SK-N-DZ (cell line): ENCODE data around the gene KRAS. TPM values are rescaled to one million over a fixed set of nuclear protein-coding genes. Genes with fewer than 3 reads are reported as not detected.
"Not testable (repeated sequence)": the region's sequence is repeated elsewhere in the genome, so short reads cannot be mapped to it uniquely, and the experiment has no call there.

Experiments used
- DNase-seq: peaks from one replicate; pipeline ENCODE4 v3.0.0-alpha.2; 2015; ENCODE audit warnings: low spot score
- polyA plus RNA-seq, 2 experiments: library from polyadenylated mRNA; depleted of rRNA; stranded (reverse); fragments of >200 nt; gene quantifications; 2 replicates each; pipeline ENCODE4 v1.2.3, GENCODE V29; 2014

Gene KRAS
- 21.0 and 23.8 TPM in 2 replicates for polyA plus RNA-seq (2014; cell fraction: cytosol; rRNA removed)
- 8.8 and 9.2 TPM in 2 replicates for polyA plus RNA-seq (2014; cell fraction: nucleus; rRNA removed)

DNA sequence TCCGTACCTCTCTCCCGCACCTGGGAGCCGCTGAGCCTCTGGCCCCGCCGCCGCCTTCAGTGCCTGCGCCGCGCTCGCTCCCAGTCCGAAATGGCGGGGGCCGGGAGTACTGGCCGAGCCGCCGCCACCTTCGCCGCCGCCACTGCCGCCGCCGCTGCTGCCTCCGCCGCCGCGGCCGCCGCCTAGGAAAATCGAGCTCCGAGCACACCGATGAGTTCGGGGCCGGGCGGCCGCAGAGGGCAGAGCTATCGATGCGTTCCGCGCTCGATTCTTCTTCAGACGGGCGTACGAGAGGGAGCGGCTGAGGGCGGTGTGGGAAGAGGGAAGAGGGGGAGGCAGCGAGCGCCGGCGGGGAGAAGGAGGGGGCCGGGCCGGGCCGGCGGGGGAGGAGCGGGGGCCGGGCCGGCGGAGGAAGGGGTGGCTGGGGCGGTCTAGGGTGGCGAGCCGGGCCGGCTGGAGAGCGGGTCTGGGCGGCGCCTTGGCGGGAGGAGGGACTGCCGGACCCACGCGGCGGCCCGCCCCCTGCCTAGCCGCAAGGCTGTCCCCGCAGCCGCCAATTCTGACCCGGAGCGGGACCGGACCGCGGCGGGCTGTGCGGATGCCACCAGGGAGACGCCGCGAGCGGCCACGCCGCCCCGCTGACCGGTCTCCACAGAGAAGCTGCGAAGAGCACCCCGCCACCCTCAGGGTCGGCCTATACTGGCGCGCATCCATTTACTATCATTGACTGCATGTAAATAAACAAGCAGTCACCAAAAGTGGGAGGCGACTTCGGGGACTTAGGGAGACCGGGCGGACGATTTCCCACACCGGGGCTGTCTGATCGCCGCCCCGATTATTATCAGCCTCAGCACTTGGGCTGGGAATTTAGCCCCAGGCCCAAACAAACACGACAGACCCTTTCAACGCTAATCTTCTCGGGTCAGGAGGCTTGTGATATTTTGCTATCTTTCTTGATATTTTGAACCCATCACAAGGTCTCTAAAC lies at the start of gene KRAS:
Gene KRAS (minus strand): TSS at position 186 of the 987 bp plus-strand sequence.
- peak; percentile 98 for DNase-seq

DNA sequence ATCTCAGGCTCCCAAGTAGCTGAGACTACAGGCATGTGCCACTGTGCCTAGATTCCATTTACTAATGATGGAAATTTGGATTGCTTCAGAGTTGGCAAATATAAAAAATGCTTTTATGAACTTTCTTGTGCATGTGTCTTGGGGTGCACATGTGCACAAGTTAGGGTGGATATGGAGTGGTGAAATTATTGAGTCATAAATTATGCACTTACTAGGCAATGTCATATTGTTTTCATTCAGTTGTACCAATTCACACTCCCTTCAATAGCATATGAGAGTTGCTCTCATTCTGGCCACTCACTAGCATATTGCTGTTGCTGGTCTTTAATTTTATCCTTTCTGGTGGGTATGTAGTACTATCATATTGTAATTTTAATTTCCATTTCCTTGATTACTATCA lies 45.7 kb upstream of the KRAS start:
- no peak for DNase-seq

DNA sequence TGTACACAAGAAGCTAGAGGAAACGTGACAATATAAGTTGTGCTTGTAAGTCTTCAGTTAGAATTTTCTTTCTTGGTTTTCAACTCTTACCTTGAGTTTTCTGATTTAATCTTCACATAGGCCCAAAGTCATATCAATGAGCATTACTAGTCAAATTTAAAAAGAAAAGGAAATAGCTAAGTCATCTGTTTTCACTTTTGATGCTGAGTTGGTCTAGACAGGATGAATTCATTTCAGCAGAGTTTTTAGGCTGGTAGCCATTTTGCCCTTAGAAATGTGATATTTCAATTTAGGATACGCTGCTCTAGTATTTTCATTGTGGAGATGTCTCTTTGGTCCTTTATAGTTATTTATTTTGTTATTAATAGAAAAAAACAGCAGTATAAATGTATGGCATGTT lies 44.6 kb upstream of the KRAS start:
- DNase-seq = no peak

DNA sequence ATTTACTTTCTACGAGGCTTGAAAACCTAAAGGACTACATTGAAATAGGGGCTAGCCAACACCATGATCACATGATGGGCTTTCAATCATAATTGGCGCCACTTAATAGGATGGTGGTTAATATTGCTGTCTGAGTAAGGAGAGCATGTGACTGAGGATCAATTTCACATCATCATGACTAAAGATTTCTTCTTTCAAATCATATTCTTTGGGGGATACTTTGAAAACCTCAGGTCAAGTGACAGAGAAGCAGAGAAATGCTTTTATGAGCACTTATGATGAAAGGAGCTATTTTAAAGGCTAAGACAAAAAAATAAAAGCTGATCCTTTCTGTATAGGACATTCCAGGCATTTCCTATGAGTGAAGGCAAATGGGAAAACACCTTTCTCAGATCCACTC lies 42.9 kb upstream of the KRAS start:
- no peak for DNase-seq

DNA sequence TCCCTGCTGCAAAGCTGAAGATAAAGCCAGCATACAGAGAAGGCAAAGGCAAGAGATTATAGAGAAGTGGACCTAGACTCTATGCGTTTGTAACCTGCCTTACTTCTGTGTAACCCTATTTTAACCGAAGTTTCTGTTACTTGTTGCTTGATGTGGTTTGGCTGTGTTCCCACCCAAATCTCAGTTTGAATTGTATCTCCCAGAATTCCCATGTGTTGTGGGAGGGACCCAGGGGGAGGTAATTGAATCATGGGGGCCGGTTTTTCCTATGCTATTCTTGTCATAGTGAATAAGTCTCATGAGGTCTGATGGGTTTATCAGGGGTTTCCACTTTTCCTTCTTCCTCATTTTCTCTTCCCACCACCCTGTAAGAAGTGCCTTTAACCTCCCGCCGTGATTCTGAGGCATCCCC lies 42.1 kb upstream of the KRAS start:
- DNase-seq = not testable (repeated sequence)

DNA sequence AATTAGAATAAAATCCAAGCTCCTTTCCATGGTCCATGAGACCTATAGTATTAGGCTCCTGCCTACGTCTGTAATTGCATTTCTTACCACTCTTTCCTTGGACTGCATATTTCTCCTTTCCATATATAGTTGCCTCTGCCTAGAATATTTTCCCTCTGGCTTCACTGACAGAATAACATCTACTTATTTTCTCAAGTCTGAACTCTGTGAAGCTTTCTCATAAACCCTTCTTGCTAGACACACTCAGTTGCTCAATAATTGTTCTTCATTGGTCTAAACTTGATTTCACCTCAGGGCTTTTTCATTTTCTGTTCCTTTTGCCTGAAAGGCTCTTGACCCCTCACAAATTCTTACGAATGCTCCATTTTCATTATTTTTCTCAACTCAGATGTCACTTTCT lies 36.9 kb upstream of the KRAS start:
- DNase-seq = no peak

DNA sequence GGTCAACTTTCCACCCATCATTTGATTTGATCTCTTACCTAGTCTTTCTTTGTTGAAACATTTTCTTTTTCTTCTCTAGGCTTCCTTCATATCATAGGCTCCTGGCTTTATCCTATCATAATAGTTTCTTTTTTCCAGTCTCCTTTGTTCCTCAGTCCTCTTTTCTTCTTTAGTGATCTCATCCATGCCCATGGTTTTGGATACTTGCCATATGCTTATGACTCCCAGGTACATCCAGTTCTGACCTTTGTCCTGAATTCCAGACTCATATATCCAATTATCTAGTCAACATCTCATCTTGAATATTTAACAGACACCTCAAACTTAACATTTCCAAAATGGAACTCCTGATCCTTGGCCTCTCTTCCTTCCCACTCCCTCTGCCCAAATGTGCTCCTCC lies 36.1 kb upstream of the KRAS start:
- no peak for DNase-seq

DNA sequence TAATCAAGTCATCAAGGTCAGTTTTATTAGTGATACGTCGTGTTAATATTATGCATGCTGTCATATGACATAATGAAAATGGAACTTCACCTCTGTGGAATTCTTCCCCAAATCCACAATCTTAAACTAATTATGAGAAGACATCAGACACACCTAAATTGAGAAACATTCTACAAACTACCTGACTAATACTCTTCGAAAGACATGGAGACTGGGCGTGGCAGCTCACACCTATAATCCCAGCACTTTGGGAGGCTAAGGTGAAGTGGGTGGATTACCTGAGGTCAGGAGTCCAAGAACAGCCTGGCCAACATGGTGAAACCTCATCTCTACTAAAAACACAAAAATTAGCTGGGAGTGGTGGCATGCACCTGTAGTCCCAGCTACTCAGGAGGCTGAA lies 33.3 kb upstream of the KRAS start:
- DNase-seq = no peak

DNA sequence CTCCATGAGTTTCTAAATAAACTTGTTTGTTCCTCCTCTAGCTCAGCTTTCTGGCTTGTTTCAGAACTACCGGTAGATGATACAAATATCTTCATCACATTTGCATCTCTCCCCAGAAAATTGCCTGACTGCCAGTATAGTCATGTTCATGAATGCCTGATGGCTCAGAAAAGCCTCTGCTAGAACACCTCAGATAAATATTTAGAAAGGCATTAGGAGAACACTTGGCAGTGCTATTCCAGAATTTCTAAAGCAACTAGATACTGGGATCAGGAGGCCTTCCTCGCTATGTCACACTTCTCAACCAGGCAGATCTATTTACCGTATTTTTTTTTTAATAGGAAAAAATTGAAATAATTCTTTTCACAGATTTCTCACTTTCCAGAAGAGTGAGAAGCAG lies 32.3 kb upstream of the KRAS start:
- DNase-seq = no peak

DNA sequence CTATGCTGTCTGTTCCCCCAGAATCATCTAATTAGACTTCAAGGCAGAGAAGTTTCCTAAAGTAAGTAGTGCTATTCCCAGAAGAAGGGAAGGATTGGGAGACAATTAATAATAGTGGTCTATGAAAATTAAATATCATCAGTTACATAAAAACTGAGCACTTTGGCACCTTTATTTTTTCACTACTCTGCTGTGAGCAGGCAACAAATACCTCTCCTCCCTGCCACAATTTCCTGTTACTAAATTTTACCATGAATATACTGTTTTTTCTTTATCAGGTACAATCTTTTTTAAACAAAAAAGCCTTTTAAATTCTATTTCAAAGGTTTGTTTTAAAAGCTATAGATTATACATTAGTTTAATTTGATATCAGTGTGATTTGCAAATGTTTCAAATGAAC lies 29.4 kb upstream of the KRAS start:
- DNase-seq = no peak

DNA sequence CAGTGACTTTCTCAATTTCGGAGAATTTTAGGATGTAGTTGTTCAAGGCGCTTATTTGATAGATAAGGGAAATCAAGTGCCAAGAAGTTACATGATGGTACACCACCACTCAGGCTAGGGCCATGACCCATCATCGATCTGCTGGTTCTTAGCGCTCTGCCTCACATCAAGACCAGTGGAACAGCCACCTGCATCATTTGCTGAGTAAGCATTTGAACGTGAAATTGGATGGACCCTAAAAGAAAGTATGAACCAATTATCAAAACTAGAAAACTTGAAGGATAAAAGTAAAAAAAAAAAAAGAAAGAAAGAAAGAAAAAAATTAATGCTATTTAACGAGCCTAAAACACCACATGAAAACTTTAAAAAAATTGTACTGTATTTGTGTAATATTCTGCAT lies 27.5 kb upstream of the KRAS start:
- no peak for DNase-seq

DNA sequence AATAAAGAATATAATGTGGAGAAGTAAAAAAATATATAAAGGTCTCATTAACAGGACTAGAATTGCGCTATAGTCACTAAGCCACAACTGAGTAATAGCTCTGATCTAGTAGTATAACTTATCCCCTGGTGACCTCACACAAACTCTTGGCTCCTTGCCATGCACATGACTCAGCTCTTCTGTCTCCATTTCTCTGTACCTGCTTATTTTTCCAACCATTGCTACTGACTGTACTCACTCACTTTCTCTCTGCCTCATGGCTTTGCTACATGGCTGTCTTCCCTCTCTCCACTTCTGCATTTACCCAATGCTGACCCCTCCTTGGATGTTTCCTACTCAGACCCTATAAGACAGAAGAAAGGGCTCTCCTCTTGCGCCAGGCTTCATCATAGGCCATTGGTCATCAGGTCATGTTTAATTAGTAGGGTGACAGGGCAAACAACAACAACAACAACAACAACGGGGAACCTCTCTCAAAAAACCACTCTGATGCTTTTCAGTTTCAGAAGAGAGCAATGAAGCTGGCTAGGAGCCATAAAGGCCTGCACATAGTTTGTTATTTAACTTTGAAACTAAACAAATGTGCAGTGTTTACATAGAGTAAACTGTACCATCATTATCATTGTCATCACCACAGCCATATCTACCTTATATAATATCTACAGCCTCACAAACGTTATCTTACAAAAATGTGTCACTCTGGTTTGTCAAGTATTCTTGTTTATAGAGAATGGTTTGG lies 25.6 kb upstream of the KRAS start:
- no peak for DNase-seq

DNA sequence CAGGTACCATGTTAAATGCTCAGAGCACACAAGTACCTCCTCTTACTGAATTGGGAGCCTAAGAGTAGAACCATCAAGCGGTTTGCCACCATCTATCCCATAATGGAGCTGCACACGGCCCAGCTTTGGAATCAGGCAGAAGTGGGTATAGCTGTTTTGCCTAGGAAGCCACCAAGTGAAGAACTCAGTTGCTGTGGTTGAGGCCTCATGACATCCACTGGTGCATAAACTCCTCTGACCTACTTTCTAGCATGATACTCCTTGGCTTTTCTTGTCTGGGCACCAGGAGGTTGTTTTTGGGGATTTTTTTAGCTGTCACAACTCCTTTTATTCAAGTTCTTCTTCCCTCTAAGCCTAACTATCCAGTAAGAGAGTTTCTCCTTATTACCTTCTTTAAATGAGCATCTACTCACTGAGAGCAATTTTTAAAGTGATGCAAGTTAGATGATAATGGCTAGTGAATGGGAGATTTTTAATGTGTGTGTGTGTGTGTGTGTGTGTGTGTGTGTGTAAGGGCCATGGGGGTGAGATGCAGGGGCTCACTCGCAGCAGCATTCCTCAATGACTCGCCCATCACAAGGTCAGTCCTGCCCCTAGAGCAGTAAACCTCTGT lies 20.9 kb upstream of the KRAS start:
- DNase-seq = no peak

DNA sequence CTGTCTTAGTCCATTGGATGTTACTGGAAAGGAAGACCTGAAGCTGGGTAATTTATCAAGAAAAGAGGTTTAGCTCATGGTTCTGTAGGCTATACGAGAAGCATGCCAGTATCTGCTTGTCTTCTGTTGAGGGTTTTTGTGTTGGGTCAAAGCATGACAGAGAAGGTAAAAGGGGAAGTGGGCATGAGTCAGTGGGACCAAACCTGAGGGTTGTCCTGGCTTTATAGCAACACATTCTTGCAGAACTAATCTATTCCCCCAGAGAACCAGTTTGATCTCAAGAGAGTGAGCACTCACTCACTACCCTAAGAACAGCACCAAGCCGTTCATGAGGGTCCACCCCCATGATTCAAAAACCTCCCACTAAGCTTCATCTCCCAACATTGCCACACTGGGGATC lies 19.0 kb upstream of the KRAS start:
- DNase-seq = no peak

DNA sequence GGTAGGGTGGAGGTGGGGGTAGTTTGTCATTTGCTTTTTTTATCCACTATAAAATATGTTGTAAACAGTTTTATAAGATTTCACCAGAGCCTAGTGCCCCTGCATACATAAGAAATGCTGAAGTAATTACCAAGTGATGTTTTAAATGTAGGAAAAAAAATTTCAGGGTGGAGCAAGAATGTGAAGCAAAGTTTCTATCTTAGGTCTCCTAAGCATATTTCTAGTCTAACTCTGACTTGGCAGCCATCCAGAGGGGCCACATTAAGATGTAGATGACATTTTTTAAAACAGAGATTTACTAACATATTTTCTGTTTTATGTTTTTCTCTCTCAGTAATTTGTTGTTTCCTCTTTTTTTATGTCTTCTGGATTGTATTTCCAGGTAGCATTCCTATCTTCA lies 15.8 kb upstream of the KRAS start:
- DNase-seq = no peak

DNA sequence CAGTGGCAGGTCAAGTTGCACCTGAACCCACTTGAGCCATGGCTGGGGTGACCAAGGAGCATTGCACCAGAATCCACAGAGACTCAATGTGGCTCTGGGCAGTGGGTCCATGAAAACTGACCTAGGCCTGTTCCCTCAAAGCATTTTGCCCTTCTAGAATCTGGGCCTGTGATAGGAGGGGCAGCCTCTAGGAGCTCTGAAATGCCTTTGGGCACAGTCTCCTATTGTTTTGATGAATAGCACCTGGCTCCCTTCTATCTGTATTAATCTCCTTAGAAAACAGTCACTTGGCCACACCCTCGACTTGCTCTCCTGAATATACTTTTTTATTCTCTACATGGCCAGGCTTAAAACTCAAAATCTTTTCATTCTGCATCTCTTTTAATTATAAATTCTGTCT lies 14.1 kb upstream of the KRAS start:
- no peak for DNase-seq

DNA sequence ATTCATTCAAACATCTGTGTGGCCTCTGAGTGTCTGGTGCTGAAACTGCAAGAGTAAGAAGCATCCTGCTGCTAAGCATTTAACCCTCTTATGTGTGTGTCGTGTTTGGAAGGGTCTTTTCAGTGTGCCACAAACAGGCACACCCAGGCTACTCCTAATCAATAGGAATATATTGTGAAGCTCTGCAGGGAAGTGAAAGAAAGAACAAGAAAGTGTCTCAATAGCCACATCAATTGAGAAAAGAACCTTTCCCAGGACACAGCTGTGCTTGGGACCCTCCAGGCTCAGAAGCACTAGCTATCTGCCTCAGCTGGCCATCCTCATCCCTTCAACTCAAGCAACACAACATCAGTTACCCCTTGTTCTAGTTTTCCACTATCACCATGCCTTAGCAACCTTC lies 13.4 kb upstream of the KRAS start:
- DNase-seq = no peak

DNA sequence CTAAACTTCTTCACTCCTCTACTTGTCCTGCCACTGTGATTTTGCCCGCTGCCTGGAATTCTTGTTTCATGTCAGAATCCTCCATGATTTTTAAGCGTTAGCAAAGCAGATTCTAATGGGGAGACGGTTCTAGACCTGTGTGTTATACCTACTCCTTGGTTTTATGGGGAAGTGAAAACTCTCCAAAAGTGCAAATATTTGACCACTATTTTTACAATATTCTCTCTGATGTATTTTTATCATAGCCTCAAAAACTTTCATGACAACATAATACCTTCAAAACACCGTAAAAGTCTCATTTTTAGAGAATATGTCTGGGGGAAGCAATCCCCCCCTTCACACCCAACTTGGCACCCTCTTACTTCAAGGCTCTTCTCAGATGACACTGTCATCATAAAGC lies 12.9 kb upstream of the KRAS start:
- no peak for DNase-seq

DNA sequence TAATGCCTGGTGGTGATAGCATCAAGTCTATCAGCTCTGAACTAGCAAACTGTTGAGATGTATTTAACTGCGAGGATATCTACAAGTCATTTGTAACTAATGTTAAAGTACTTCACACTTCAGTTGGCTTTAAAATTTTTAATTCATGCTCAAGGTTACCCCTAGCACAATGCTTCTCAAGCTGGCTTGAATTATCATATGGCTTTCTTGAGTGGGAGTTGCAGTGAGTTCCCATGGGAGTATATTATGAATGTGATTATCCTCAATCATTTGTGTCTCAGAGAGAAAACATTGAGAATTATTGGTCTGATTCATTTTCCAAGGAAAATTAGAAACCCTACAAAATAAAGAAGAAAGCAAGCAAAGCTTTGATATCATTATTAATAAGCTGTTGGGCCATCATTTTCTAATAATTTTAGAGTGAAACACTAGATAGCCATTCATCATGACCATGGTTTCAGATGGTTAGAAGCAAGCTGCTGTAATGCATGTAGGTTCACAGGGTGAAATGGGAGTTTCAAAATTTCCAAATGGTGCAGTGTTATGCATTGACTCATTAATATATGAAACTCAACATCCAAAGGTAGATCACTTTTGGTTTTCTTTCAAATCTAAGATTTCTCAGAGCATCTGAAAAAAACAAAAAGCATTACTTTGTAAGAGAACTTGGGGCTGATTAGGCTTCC lies 11.8 kb upstream of the KRAS start:
- DNase-seq = no peak

DNA sequence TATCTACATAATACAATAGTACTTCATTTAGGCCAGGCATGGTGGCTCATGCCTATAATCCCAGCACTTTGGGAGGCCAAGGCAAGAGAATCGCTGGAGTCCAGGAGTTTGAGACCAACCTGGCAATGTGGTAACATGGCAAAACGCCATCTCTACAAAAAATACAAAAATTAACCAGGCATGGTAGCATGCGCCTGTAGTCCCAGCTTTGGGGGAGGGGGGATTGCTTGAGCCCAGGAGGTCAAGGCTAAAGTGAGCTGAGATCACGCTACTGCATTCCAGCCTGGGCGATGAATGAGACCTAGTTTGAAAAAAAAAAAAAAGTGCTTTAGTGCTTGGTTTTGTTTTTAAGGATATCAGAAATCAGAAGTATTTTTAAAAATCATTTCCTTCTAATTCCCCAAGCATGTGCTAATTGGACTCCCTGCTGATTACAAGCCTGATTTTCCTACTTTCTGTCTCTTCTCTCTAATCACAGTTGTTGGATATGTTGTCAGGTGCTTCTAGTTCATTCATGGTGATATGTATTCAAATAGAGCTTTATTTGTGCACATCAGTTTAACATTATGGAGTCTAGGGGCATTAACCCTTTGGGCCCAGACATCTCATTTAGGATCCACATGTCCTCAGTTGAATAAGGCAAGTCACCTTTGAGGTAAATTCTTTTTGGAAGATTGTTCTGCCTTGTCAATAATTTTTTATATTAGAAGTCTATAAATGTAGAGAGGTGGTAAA lies 7.0 kb upstream of the KRAS start:
- DNase-seq = no peak

DNA sequence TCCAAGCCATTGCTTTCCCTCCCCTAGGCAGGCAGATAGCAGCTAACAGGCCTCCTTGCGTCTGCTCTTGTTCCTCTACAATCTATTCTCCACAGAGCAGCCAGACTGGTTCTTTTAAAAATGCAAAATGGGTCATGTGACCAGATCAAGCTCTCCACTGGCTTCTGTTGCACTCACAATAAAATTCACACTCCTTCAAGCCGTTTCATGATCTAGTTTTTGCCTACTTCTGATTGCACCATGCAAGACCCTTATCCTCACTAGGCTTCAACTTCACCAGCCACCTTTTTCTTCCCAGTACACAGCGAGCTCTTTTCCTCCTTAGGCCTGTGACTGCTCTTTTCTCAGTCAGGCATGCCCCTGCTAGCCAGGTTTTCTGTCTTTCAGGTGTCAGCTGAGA lies 6.1 kb upstream of the KRAS start:
- DNase-seq = no peak
